CD8-positive, alpha-beta memory T cell (primary cell): ENCODE measurements around the gene CTBP1. TPM values are rescaled to one million over a fixed set of nuclear protein-coding genes. Genes with fewer than 3 reads are reported as not detected.
A peak's percentile ranks its signal among the peaks of the same experiment; 100 is the strongest.

ENCODE experiments used
- CTCF ChIA-PET: fragments of 350-600 bp; sonication (Branson Sonifier 250); formaldehyde crosslinking; loops from one replicate; lab custom pipeline; 2021; ENCODE audit warnings: antibody characterized with exemption; lab: Charles Lee
- POLR2A ChIA-PET: fragments of 350-600 bp; sonication (Branson Sonifier 250); formaldehyde crosslinking; loops from one replicate; lab custom pipeline; 2021; ENCODE audit warnings: antibody characterized with exemption; lab: Charles Lee
- DNase-seq, 5 donors: peaks; one replicate each; pipeline versions ENCODE4 v3.0.0 to v3.0.0-alpha.2; 2020 to 2022; ENCODE audit warnings: mixed read lengths in 1 of 5
- H3K27ac ChIP-seq: one replicate; pipeline ENCODE4 v1.7.0; 2013; ENCODE audit warnings: low read depth, mild to moderate bottlenecking, low read length, moderate library complexity
- H3K27me3 ChIP-seq: 2 replicates; pipeline ENCODE4 v1.7.0; 2013; ENCODE audit warnings: low read length, mild to moderate bottlenecking; ENCODE audit not compliant: insufficient read depth, poor library complexity, severe bottlenecking
- H3K36me3 ChIP-seq: 2 replicates; pipeline ENCODE4 v1.7.0; 2013; ENCODE audit warnings: mild to moderate bottlenecking, low read length, moderate library complexity; ENCODE audit not compliant: insufficient read depth
- H3K4me1 ChIP-seq: 2 replicates; pipeline ENCODE4 v1.7.0; 2013; ENCODE audit warnings: mild to moderate bottlenecking, low read length, moderate library complexity; ENCODE audit not compliant: insufficient read depth
- H3K4me3 ChIP-seq: 2 replicates; pipeline ENCODE4 v1.7.0; 2013; ENCODE audit warnings: mild to moderate bottlenecking, low read length
- H3K9me3 ChIP-seq: 2 replicates; pipeline ENCODE4 v1.7.0; 2013; ENCODE audit warnings: mild to moderate bottlenecking, low read length
- H3K27ac Mint-ChIP-seq, 8 donors: one replicate each; pipeline ENCODE4 v1.8.0; 2020 to 2021; ENCODE audit warnings: mixed read lengths in 8 of 8, mild to moderate bottlenecking in 6 of 8, inconsistent platforms in 3 of 8, moderate library complexity in 3 of 8
- H3K27me3 Mint-ChIP-seq, 2 donors: one replicate each; pipeline ENCODE4 v1.8.0; 2020 to 2021; ENCODE audit warnings: mixed read lengths in 2 of 2, mild to moderate bottlenecking in 1 of 2, moderate library complexity in 1 of 2
- H3K36me3 Mint-ChIP-seq, 3 donors: one replicate each; pipeline ENCODE4 v1.8.0; 2020 to 2021; ENCODE audit warnings: mixed read lengths in 3 of 3, inconsistent platforms in 1 of 3, mild to moderate bottlenecking in 1 of 3
- H3K4me1 Mint-ChIP-seq, 3 donors: one replicate each; pipeline ENCODE4 v1.8.0; 2020 to 2021; ENCODE audit warnings: mixed read lengths in 3 of 3, inconsistent platforms in 1 of 3, mild to moderate bottlenecking in 1 of 3
- H3K4me3 Mint-ChIP-seq, 7 donors: one replicate each; pipeline ENCODE4 v1.8.0; 2020 to 2021; ENCODE audit warnings: mixed read lengths in 7 of 7, mild to moderate bottlenecking in 6 of 7, moderate library complexity in 4 of 7, inconsistent platforms in 2 of 7
- H3K9me3 Mint-ChIP-seq, 5 donors: one replicate each; pipeline ENCODE4 v1.8.0; 2020 to 2022; ENCODE audit warnings: mixed read lengths in 5 of 5, mild to moderate bottlenecking in 3 of 5, moderate library complexity in 2 of 5, inconsistent platforms in 1 of 5
- polyA plus RNA-seq: library from polyadenylated mRNA; unstranded; fragments of 300-500 nt; fragmentation: Illumina TruSeq; gene quantifications from one replicate; pipeline ENCODE4 v1.2.3, GENCODE V29; 2021
- total RNA-seq, 2 experiments: library from RNA; stranded (reverse); gene quantifications; one replicate each; pipeline ENCODE4 v1.2.3, GENCODE V29; 2021

Gene CTBP1
- total and polyA plus RNA-seq, 3 experiments from 2014 or later: 88.1 to 149 (median 139) TPM

DNA sequence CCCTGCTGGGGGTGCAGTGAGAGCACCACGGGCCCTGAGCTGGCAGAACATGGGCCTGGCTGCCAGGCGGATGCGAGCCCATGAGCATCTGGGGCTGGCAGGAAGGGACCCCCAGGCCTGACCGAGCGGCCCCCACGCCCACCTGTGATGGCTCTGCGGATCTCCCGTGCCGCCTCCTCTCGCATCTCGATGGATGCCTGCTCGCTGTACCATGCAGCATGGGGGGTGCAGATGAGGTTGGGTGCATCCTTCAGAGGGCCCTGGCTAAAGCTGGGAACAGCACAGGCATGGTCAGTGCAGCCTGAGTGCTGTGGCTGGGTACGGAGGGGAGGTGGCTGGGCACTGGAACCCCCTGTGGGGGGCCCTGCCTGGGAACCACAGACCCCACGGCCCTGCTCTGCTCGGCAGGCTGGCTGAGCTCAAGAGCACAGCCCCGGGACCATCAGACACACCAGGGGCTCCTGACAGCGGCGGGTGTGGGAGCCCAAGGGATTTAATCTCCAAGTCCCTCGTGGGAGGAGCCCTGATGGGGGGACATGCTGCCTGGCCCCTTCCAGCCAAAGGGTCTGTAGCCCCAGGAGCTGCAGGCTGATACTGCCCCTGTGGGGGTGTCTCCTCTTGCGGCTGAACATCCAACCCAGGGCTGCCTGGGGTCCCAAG is 35.5 kb downstream of the CTBP1 start:
- H3K4me3 Mint-ChIP-seq: no peak overlapping the region
- H3K36me3 ChIP-seq: peaks cover 28% of the 10 kb centered on the region
- no peak overlapping the region for H3K27ac Mint-ChIP-seq
- peaks cover 19% of the 10 kb centered on the region for H3K4me1 ChIP-seq
- DNase-seq: no peak
- no peaks in the 10 kb centered on the region for H3K9me3 ChIP-seq
- no peak overlapping the region for H3K4me3 ChIP-seq
- no peaks in the 10 kb centered on the region for H3K27me3 Mint-ChIP-seq
- ChIA-PET POLR2A (no interaction called here), CTCF (no interaction called here)
- no peaks in the 10 kb centered on the region for H3K27me3 ChIP-seq
- H3K36me3 Mint-ChIP-seq: peaks cover 0 to 60% (median 6%) of the 10 kb centered on the region in 3 donors
- peaks cover 21 to 40% (median 27%) of the 10 kb centered on the region in 3 donors for H3K4me1 Mint-ChIP-seq
- H3K27ac ChIP-seq: no peak overlapping the region
- H3K9me3 Mint-ChIP-seq: no peaks in the 10 kb centered on the region

DNA sequence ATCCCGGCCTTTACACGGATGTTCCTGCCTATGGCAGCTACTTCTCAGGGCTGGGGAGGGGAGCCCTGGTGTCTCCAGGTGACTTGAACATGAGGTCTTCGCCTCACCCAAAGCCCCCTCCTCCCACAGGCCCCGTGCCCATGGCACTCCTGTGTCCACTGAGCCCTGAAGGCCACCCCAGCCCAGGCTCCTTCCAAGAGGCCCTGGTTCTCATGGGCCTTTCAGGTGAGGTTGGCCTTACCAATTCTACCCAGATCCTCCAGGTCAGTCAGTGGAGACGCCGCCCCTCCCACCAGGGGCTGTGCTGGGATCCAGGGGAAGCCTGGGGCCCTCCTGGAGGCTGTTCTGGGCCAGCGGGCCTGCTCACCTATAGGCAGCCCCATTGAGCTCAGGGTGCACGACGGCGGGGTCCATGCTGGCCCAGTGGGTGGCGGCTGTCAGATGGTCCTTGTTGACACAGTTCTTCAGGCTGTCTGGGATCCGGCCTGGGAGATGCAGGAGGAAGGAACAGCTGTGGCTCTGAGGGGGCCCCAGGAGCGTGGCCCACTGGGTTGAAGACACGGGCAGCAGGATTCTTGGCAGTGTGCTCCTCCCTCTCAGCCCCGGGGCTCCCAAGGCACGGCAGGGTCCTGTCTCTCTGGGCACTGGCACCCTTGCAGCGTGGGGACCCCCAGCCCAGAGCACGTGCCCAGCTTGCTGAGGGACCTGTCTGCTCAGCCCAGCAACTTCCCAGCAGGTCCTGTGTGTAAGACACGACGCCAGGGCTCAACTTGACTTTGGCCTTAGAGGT is 36.2 kb downstream of the CTBP1 start:
- Histone ChIP-seq H3K36me3 (peaks cover 27% of the 10 kb centered on the region), H3K9me3 (no peaks in the 10 kb centered on the region), H3K4me1 (peaks cover 18% of the 10 kb centered on the region), H3K27me3 (no peaks in the 10 kb centered on the region), H3K4me3 (no peak overlapping the region), H3K27ac (no peak overlapping the region)
- peaks cover 13 to 34% (median 23%) of the 10 kb centered on the region in 3 donors for H3K4me1 Mint-ChIP-seq
- DNase-seq: no peak
- no peaks in the 10 kb centered on the region for H3K9me3 Mint-ChIP-seq
- H3K4me3 Mint-ChIP-seq: no peak overlapping the region
- H3K27ac Mint-ChIP-seq: no peak overlapping the region
- ChIA-PET CTCF (no interaction called here), POLR2A (no interaction called here)
- peaks cover 0 to 56% (median 6%) of the 10 kb centered on the region in 3 donors for H3K36me3 Mint-ChIP-seq
- no peaks in the 10 kb centered on the region for H3K27me3 Mint-ChIP-seq

DNA sequence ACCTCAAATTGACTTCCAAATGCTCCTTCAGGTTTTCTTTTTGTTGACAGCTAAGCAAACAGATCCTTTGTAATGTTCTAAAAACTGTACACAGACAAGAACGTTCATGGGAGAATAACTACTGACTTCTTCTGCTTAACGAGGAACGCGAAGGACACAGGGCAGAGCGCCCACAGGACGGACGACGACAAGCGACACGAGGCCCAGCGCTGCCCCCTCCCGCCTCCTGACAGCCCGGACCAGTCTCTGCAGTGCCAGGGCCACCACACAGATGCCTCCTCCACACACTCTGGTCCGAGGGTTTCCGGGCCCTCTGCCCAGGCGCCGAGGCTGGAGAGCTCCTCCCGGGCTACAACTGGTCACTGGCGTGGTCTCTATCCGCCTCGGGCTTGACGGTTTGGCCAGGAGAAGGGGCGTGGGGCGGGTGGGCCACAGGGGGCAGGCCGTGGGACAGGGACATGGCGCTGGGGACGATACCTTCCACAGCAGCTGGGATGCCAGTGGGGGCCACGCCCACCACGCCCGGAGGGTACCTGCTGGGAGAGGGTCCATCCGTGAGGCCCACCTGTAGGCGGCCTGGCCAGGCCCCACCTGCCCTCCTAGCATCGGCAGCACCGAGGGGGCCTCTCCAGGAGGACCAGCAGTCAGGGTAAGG is 36.9 kb downstream of the CTBP1 start:
- DNase-seq: no peak
- Mint-ChIP-seq H3K4me1 (peaks cover 6 to 27% (median 16%) of the 10 kb centered on the region in 3 donors), H3K27me3 (no peaks in the 10 kb centered on the region), H3K36me3 (peaks cover 0 to 54% (median 6%) of the 10 kb centered on the region in 3 donors), H3K27ac (peak overlapping the region in 1 of 8 donors; percentile 42), H3K9me3 (no peaks in the 10 kb centered on the region), H3K4me3 (no peak overlapping the region)
- Histone ChIP-seq H3K27ac (no peak overlapping the region), H3K4me3 (no peak overlapping the region), H3K9me3 (no peaks in the 10 kb centered on the region), H3K4me1 (peaks cover 11% of the 10 kb centered on the region), H3K27me3 (no peaks in the 10 kb centered on the region), H3K36me3 (peaks cover 24% of the 10 kb centered on the region)
- ChIA-PET POLR2A (no interaction called here), CTCF (no interaction called here)

GRCh38 chr4:1211371-1211770 is 37.6 kb downstream of the CTBP1 start:
- peaks cover 24% of the 10 kb centered on the region for H3K36me3 ChIP-seq

DNA sequence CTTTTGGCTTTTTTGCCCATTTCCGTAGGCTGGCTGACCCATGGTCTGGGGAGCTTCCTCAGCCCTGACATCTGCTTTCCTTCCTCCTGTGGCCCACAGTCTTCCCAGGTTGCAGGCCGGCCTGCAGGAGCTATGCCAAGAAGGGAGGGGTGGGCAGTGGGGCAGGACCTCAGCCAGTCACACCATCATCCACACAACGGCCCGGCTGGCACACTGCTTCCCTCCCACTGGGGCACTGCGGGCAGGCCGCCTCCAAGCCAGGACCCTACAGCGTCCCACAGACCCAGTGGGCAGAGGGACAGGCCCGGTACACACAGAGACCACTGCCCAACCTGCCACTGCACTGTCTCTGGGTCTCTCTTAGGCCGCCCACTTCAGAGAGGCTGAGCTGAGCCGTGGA is 38.0 kb downstream of the CTBP1 start:
- Histone ChIP-seq H3K9me3 (no peaks in the 10 kb centered on the region), H3K27ac (no peak overlapping the region), H3K36me3 (peaks cover 20% of the 10 kb centered on the region), H3K4me3 (no peak overlapping the region), H3K27me3 (no peaks in the 10 kb centered on the region), H3K4me1 (peaks cover 2% of the 10 kb centered on the region)
- Mint-ChIP-seq H3K27me3 (no peaks in the 10 kb centered on the region), H3K4me1 (peaks cover 0 to 20% (median 8%) of the 10 kb centered on the region in 3 donors), H3K27ac (peak overlapping the region in 3 of 8 donors; percentile 47 to 66 (median 64)), H3K9me3 (no peaks in the 10 kb centered on the region), H3K4me3 (no peak overlapping the region), H3K36me3 (peaks cover 0 to 44% (median 6%) of the 10 kb centered on the region in 3 donors)
- ChIA-PET POLR2A (no interaction called here), CTCF (no interaction called here)
- peak in 1 of 5 donors; percentile 15 for DNase-seq

More at GRCh38 chr4:1211371-1211770, 37.6 kb downstream of the CTBP1 start:
- Histone ChIP-seq H3K9me3 (no peaks in the 10 kb centered on the region), H3K4me1 (peaks cover 5% of the 10 kb centered on the region), H3K27ac (no peak overlapping the region), H3K4me3 (no peak overlapping the region), H3K27me3 (no peaks in the 10 kb centered on the region)
- CTCF ChIA-PET: no interaction called here
- Mint-ChIP-seq H3K4me3 (no peak overlapping the region), H3K9me3 (no peaks in the 10 kb centered on the region), H3K27ac (peak overlapping the region in 3 of 8 donors; percentile 47 to 66 (median 64)), H3K4me1 (peaks cover 0 to 23% (median 9%) of the 10 kb centered on the region in 3 donors), H3K27me3 (no peaks in the 10 kb centered on the region), H3K36me3 (peaks cover 0 to 48% (median 6%) of the 10 kb centered on the region in 3 donors)
- POLR2A ChIA-PET: no interaction called here
- DNase-seq: peak in 1 of 5 donors; percentile 8

GRCh38 chr4:1210241-1210841 is 38.6 kb downstream of the CTBP1 start:
- peak in 1 of 5 donors; percentile 42 for DNase-seq
- Histone ChIP-seq H3K4me1 (peaks cover 5% of the 10 kb centered on the region), H3K4me3 (no peak overlapping the region), H3K27ac (no peak overlapping the region), H3K36me3 (peaks cover 14% of the 10 kb centered on the region), H3K9me3 (no peaks in the 10 kb centered on the region), H3K27me3 (no peaks in the 10 kb centered on the region)
- peak overlapping the region in 1 of 8 donors; percentile 33 for H3K27ac Mint-ChIP-seq
- no peak overlapping the region for H3K4me3 Mint-ChIP-seq
- no peaks in the 10 kb centered on the region for H3K9me3 Mint-ChIP-seq
- H3K4me1 Mint-ChIP-seq: peaks cover 0 to 16% (median 7%) of the 10 kb centered on the region in 3 donors
- H3K36me3 Mint-ChIP-seq: peaks cover 0 to 38% (median 6%) of the 10 kb centered on the region in 3 donors
- ChIA-PET POLR2A (no interaction called here), CTCF (interaction anchor here (0.9 kb wide), 1 partner anchor 43 kb away, joined by 3 read pairs; no protein-coding TSS in a partner anchor)
- no peaks in the 10 kb centered on the region for H3K27me3 Mint-ChIP-seq

DNA sequence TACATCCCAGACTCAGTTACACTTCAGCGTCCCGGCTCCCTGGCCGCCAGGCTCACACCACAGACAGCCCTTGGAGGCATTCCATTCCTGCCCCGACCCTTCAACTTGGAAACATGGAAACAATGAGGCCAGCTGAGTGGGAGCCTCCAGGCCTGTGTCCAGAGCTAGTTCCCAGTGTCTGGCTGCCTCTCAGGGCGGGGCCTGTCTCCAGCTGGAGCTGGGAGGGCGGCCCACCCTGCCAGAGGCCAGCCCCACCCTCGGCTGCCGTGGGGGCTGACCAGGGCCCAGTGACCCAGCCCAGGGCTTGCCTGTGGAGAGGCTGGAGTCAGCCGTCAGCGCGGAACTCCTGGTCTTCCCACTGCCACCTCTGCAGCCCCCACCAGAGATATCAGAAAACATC is 39.1 kb downstream of the CTBP1 start:
- peaks cover 9% of the 10 kb centered on the region for H3K36me3 ChIP-seq
- H3K27me3 Mint-ChIP-seq: no peaks in the 10 kb centered on the region
- peak overlapping the region in 1 of 8 donors; percentile 33 for H3K27ac Mint-ChIP-seq
- no peaks in the 10 kb centered on the region for H3K9me3 ChIP-seq
- CTCF ChIA-PET: interaction anchor here (0.9 kb wide), 1 partner anchor 42 kb away, joined by 3 read pairs; no protein-coding TSS in a partner anchor
- peak in 1 of 5 donors; percentile 38 for DNase-seq
- H3K9me3 Mint-ChIP-seq: no peaks in the 10 kb centered on the region
- POLR2A ChIA-PET: no interaction called here
- H3K36me3 Mint-ChIP-seq: peaks cover 0 to 33% (median 6%) of the 10 kb centered on the region in 3 donors
- H3K4me1 Mint-ChIP-seq: peaks cover 3 to 15% (median 5%) of the 10 kb centered on the region in 3 donors
- no peak overlapping the region for H3K4me3 Mint-ChIP-seq
- no peak overlapping the region for H3K27ac ChIP-seq
- H3K4me3 ChIP-seq: no peak overlapping the region
- no peaks in the 10 kb centered on the region for H3K27me3 ChIP-seq
- peaks cover 10% of the 10 kb centered on the region for H3K4me1 ChIP-seq
